K562 (cell line): ENCODE results near the gene AKAP6. TPM values are rescaled to one million over a fixed set of nuclear protein-coding genes. Genes with fewer than 3 reads are reported as not detected.

Experiments
- ATAC-seq: fragments of 200-7000 bp; cut with Tn5 transposase; 3 replicates; pipeline ENCODE4 v1.9.1; 2020; ENCODE audit warnings: moderate library complexity
- BruUV-seq: library from RNA; stranded (reverse); fragments of 400-500 nt; replicated peaks from 2 replicates; lab custom pipeline; 2021; lab: Mats Ljungman, UMichigan
- CTCF ChIA-PET: fragments of 300-600 bp; formaldehyde crosslinking; extraction: SDS; loops from one replicate; lab custom pipeline; 2021; ENCODE audit warnings: low intra/inter-chr PET ratio; lab: Yijun Ruan, JAX
- POLR2A ChIA-PET: fragments of 300-600, 350-650 bp; sonication (Branson Sonifier 250); formaldehyde crosslinking; extraction: SDS; loops from one replicate; lab custom pipeline; 2021; ENCODE audit warnings: antibody characterized with exemption, inconsistent platforms; lab: Yijun Ruan, JAX
- DNase-seq, 4 experiments: peaks; one replicate each; pipeline versions ENCODE4 v3.0.0 to v3.0.0-alpha.2; 2011 to 2018; ENCODE audit warnings: low spot score in 3 of 4, mixed read lengths in 3 of 4; ENCODE audit errors: extremely low read depth in 1 of 4
- FAIRE-seq: peaks from 2 replicates; lab custom pipeline; 2011; peaks lifted over from hg19 to GRCh38; lab: Jason Lieb, UNC
- H2AFZ ChIP-seq: 2 replicates; pipeline ENCODE4 v1.6.0; 2011; ENCODE audit warnings: low read depth, low read length, control low read depth, inconsistent platforms
- H3K27ac ChIP-seq: fragments of 200-600 bp; 3 replicates; pipeline ENCODE4 v1.8.0; 2011; ENCODE audit warnings: low read depth, mild to moderate bottlenecking, control low read depth, inconsistent platforms, low read length, moderate library complexity, mixed read lengths; ENCODE audit errors: extremely low read depth
- H3K27me3 ChIP-seq, 2 experiments: fragments of 300-600 bp in 1 of 2; 2 replicates in 1 of 2; 3 replicates in 1 of 2; pipeline versions ENCODE4 v1.6.0 to v1.8.0; 2011; ENCODE audit warnings: inconsistent platforms in 2 of 2, low read length in 2 of 2, mild to moderate bottlenecking in 1 of 2, mixed read lengths in 1 of 2, moderate library complexity in 1 of 2; ENCODE audit not compliant: control insufficient read depth in 2 of 2, insufficient read depth in 2 of 2
- H3K36me3 ChIP-seq: fragments of 300-600 bp; 3 replicates; pipeline ENCODE4 v1.8.0; 2011; ENCODE audit warnings: mild to moderate bottlenecking, low read length, inconsistent platforms; ENCODE audit not compliant: control insufficient read depth, insufficient read depth
- H3K4me1 ChIP-seq, 2 experiments: fragments of 200-600 bp in 1 of 2; replicated peaks in 1 of 2; 2 replicates in 1 of 2; 3 replicates in 1 of 2; pipeline versions ENCODE4 v1.5.1 to v1.8.0; 2011; ENCODE audit warnings: inconsistent platforms in 2 of 2, low read length in 2 of 2, mild to moderate bottlenecking in 1 of 2, mixed read lengths in 1 of 2, moderate library complexity in 1 of 2; ENCODE audit not compliant: control insufficient read depth in 2 of 2, insufficient read depth in 2 of 2
- H3K4me2 ChIP-seq: 2 replicates; pipeline ENCODE4 v1.6.1; 2011; ENCODE audit warnings: low read length, control low read depth, inconsistent platforms, mixed read lengths; ENCODE audit not compliant: insufficient read depth
- H3K4me3 ChIP-seq: fragments of 200-600 bp; sonication (generic), shearing (Covaris generic); 2 replicates; pipeline ENCODE4 v1.5.1; 2016; ENCODE audit warnings: control low read depth, inconsistent platforms
- H3K79me2 ChIP-seq: fragments of 200-600 bp; 3 replicates; pipeline ENCODE4 v1.8.0; 2011; ENCODE audit warnings: low read length, inconsistent platforms; ENCODE audit not compliant: control insufficient read depth, insufficient read depth
- H3K9ac ChIP-seq, 2 experiments: 2 replicates each; pipeline versions ENCODE4 v1.6.0 to v1.6.1; 2011; ENCODE audit warnings: low read depth in 2 of 2, low read length in 2 of 2, control low read depth in 1 of 2, inconsistent platforms in 1 of 2, mild to moderate bottlenecking in 1 of 2, mixed read lengths in 1 of 2; ENCODE audit not compliant: insufficient read depth in 1 of 2
- H3K9me1 ChIP-seq: one replicate; pipeline ENCODE4 v1.6.0; 2011; ENCODE audit warnings: inconsistent platforms, mild to moderate bottlenecking, low read length, moderate library complexity; ENCODE audit not compliant: control insufficient read depth, insufficient read depth
- H3K9me3 ChIP-seq: replicated peaks from 2 replicates; pipeline ENCODE4 v1.5.1; 2011; ENCODE audit warnings: low read depth, low read length, inconsistent platforms; ENCODE audit not compliant: control insufficient read depth, insufficient read depth
- H4K20me1 ChIP-seq: replicated peaks from 2 replicates; pipeline ENCODE4 v1.6.1; 2011; ENCODE audit warnings: low read length, inconsistent platforms, mixed read lengths; ENCODE audit not compliant: control insufficient read depth, insufficient read depth
- ARID2 ChIP-seq: fragments of 450-650 bp; IDR thresholded peaks from 2 replicates; pipeline ENCODE4 v1.6.1; 2017; ENCODE audit warnings: antibody characterized with exemption, mild to moderate bottlenecking
- ATF7 ChIP-seq: fragments of 450-650 bp; IDR thresholded peaks from 2 replicates; pipeline ENCODE4 v1.7.1; 2014; ENCODE audit warnings: mild to moderate bottlenecking, moderate library complexity
- BRF2 ChIP-seq: IDR thresholded peaks from 3 replicates; pipeline ENCODE4 v1.6.1; 2011; ENCODE audit warnings: borderline replicate concordance, mild to moderate bottlenecking; ENCODE audit not compliant: insufficient read length, insufficient read depth
- CREB3L1 ChIP-seq: fragments of 450-650 bp; IDR thresholded peaks from 2 replicates; pipeline ENCODE4 v1.6.1; 2014; ENCODE audit warnings: low read depth, mild to moderate bottlenecking, moderate library complexity, borderline replicate concordance
- CSDE1 ChIP-seq, 2 experiments: fragments of 450-650 bp; IDR thresholded peaks; 2 replicates each; pipeline ENCODE4 v1.6.1; 2016; ENCODE audit warnings: mild to moderate bottlenecking in 1 of 2
- DLX4 ChIP-seq: fragments of 250-450 bp; sonication (Bioruptor Pico); IDR thresholded peaks from 2 replicates; pipeline ENCODE4 v1.6.1; 2021; ENCODE audit warnings: mild to moderate bottlenecking
- HMG20A ChIP-seq: fragments of 450-650 bp; formaldehyde crosslinking; conservative IDR thresholded peaks from 2 replicates; pipeline ENCODE4 v1.4.0; 2020; ENCODE audit warnings: mild to moderate bottlenecking, mixed read lengths
- MAFK ChIP-seq: IDR thresholded peaks from 2 replicates; pipeline ENCODE4 v1.6.1; 2011; ENCODE audit warnings: low read length, improper control_type of control experiment
- NRF1 ChIP-seq, 2 experiments: fragments of 450-650 bp; IDR thresholded peaks in 1 of 2; conservative IDR thresholded peaks in 1 of 2; 2 replicates each; pipeline ENCODE4 v1.6.1; 2014; ENCODE audit warnings: mild to moderate bottlenecking in 2 of 2
- PHF20 ChIP-seq: fragments of 450-650 bp; IDR thresholded peaks from 2 replicates; pipeline ENCODE4 v1.6.1; 2018; ENCODE audit not compliant: partially characterized antibody
- PTBP1 ChIP-seq: fragments of 200-400 bp; formaldehyde crosslinking; IDR thresholded peaks from 2 replicates; pipeline ENCODE4 v1.6.1; 2017; ENCODE audit warnings: low read depth, low read length
- SLC30A9 ChIP-seq: fragments of 250-450 bp; sonication (Bioruptor Pico); IDR thresholded peaks from 2 replicates; pipeline ENCODE4 v1.8.0; 2022; ENCODE audit warnings: mild to moderate bottlenecking, moderate library complexity
- TOE1 ChIP-seq, 2 experiments: fragments of 450-650 bp in 1 of 2; sonication (generic) in 1 of 2; formaldehyde crosslinking in 1 of 2; IDR thresholded peaks; 2 replicates each; pipeline versions ENCODE4 v1.7.1 to v1.8.0; 2016 to 2022; ENCODE audit warnings: borderline replicate concordance in 2 of 2, mild to moderate bottlenecking in 2 of 2, antibody characterized with exemption in 1 of 2, inconsistent platforms in 1 of 2, low read depth in 1 of 2, missing genetic modification reagents in 1 of 2, moderate library complexity in 1 of 2
- ZBTB5 ChIP-seq: fragments of 450-650 bp; IDR thresholded peaks from 2 replicates; pipeline ENCODE4 v1.6.1; 2017; ENCODE audit warnings: antibody characterized with exemption
- ZFP36 ChIP-seq: fragments of 150-350 bp; IDR thresholded peaks from 2 replicates; pipeline ENCODE4 v1.6.1; 2018; ENCODE audit warnings: low read length, low read depth; ENCODE audit not compliant: partially characterized antibody
- ZNF766 ChIP-seq: fragments of 200-800 bp; sonication (Bioruptor generic); conservative IDR thresholded peaks from 2 replicates; pipeline ENCODE4 v1.6.1; 2016; ENCODE audit warnings: missing genetic modification characterization, missing compliant biosample characterization
- ZNF830 ChIP-seq: fragments of 250-450 bp; sonication (Bioruptor Pico); IDR thresholded peaks from 2 replicates; pipeline ENCODE4 v1.5.0; 2021; ENCODE audit warnings: mild to moderate bottlenecking
- WGBS: fragments of 100-300 bp; shearing (Covaris generic); methylation state at CpG from one replicate; pipeline ENCODE4 v1.1.6; 2016; ENCODE audit warnings: low coverage, mixed read lengths; ENCODE audit not compliant: insufficient coverage; ENCODE audit errors: missing lambda C conversion rate; 5-methylcytosine and 5-hydroxymethylcytosine counted together
- in situ Hi-C: fragments of 300-500 bp; cut with MboI; formaldehyde crosslinking; loops from 4 replicates; pipeline ENCODE4 v1.15.0; 2018; ENCODE audit warnings: inconsistent platforms, mixed read lengths
- intact Hi-C: fragments of 100-400 bp; cut with micrococcal nuclease; formaldehyde crosslinking; loops from 2 replicates; pipeline ENCODE4 v1.14.2; 2022
- polyA plus RNA-seq, 8 experiments: library from polyadenylated mRNA; depleted of rRNA in 4 of 8; stranded (reverse) in 5 of 8; unstranded in 3 of 8; fragments of >200 nt; fragmentation: Nextera tagmentation in 2 of 8; fragmentation: Illumina TruSeq in 1 of 8; extraction: Ambion mirVana in 2 of 8; extraction: Trizol in 1 of 8; gene quantifications; 2 replicates each; pipeline versions ENCODE4 v1.2.1 to v1.2.3, GENCODE V29; 2011 to 2014; ENCODE audit warnings: inconsistent platforms in 1 of 8, missing spikeins in 1 of 8
- total RNA-seq, 7 experiments: library from RNA; depleted of rRNA in 6 of 7; stranded (reverse); fragments of >200 nt in 6 of 7; fragmentation: Illumina TruSeq in 2 of 7; extraction: Trizol in 2 of 7; gene quantifications; 2 replicates each; pipeline versions ENCODE4 v1.2.1 to v1.2.3, GENCODE V29; 2011 to 2021; ENCODE audit warnings: low replicate concordance in 1 of 7

The AKAP6 gene
- total and polyA plus RNA-seq, 9 of the 15 experiments (the other 6 are each of a cell fraction or from before 2014, with no cell fraction given) = 0.03 to 1.7 (median 0.48) TPM

GRCh38 chr14:32494609-32495434 is 165.7 kb downstream of the AKAP6 start (continued):
- TF ChIP-seq TOE1 (IDR thresholded peaks at IDR 0.05; ENCODE audit: borderline replicate concordance) (no peak), TOE1 (CRISPR knock-in tag; IDR thresholded peaks at IDR 0.05; ENCODE audit: borderline replicate concordance, low read depth) (no peak), HMG20A (no peak), ZNF830 (no peak)

- ATAC-seq = no peak
- 0 out of 5 replicates have a peak, but pooled peaks cover 0 to 2% of the 10 kb centered on the region in 2 experiments for H3K27me3 ChIP-seq
- FAIRE-seq = no peak
- no peaks in the 10 kb centered on the region for H3K9me3 ChIP-seq
- H3K79me2 ChIP-seq = no peaks in the 10 kb centered on the region
- no peak overlapping the region for H3K4me2 ChIP-seq
- in situ Hi-C loops = no loop called here
- no peak overlapping the region for H3K4me3 ChIP-seq
- H2AFZ ChIP-seq = no peak overlapping the region
- ChIA-PET POLR2A (no interaction called here), CTCF (no interaction called here)
- H3K9ac ChIP-seq = no peak overlapping the region
- H3K4me1 ChIP-seq = no peaks in the 10 kb centered on the region
- no peaks in the 10 kb centered on the region for H3K9me1 ChIP-seq
- no peaks in the 10 kb centered on the region for H4K20me1 ChIP-seq
- intact Hi-C loops = no loop called here
- WGBS = 30% methylated on average over 6 of the region's 6 CpGs
- no peak for DNase-seq
- H3K36me3 ChIP-seq = no peaks in the 10 kb centered on the region
- no peak overlapping the region for H3K27ac ChIP-seq
- no TSS peak for BruUV-seq
- TF ChIP-seq ZFP36 (no peak), SLC30A9 (CRISPR knock-in tag) (no peak), PTBP1 (no peak), CSDE1 (IDR thresholded peaks at IDR 0.05) (no peak), DLX4 (CRISPR knock-in tag) (no peak), MAFK (no peak), ZNF766 (no peak), ZBTB5 (no peak), PHF20 (no peak), ARID2 (no peak), BRF2 (no peak), CREB3L1 (no peak), ATF7 (no peak), NRF1 (conservative IDR thresholded peaks at IDR 0.05 in 1 of 2, IDR thresholded peaks at IDR 0.05 in 1 of 2) (no peak)
Measured at GRCh38 chr14:32495435-32495734, 166.3 kb downstream of the AKAP6 start.
